ENCODE data around the gene ADGRL1.

The ADGRL1 gene

DNA sequence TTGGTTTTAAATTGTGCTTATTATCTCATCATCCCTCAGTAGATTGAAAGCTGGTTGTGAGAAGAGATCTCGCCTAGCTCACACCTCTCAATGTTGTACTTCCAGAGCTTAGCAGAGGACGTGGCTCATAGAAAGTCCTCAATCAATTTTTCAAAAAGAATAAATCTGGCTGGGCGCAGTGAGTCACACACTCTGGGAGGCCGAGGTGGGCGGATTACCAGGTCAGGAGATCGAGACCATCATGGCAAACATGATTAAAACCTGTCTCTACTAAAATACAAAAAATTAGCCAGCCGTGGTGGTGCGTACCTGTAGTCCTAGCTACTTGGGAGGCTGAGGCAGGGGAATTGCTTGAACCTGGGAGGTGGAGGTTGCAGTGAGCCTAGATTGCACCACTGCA, 64.9 kb downstream of the ADGRL1 start:
- no peak overlapping the region for H3K4me3 Mint-ChIP-seq
- no peak for DNase-seq (ENCODE audit: low spot score)
- H3K27me3 Mint-ChIP-seq (ENCODE audit: low read depth): no peaks in the 10 kb centered on the region
- H3K4me1 Mint-ChIP-seq (ENCODE audit: low read depth): peaks cover 23% of the 10 kb centered on the region
- no peak overlapping the region for H3K27ac Mint-ChIP-seq
- peaks cover 6% of the 10 kb centered on the region for H3K36me3 Mint-ChIP-seq (ENCODE audit: low read depth)
- H3K9me3 Mint-ChIP-seq: no peaks in the 10 kb centered on the region

GRCh38 chr19:14139944-14140343, 66.0 kb downstream of the ADGRL1 start:
- Mint-ChIP-seq H3K36me3 (ENCODE audit: low read depth) (peaks cover 13% of the 10 kb centered on the region), H3K27me3 (ENCODE audit: low read depth) (no peaks in the 10 kb centered on the region), H3K4me1 (ENCODE audit: low read depth) (peaks cover 26% of the 10 kb centered on the region), H3K9me3 (no peaks in the 10 kb centered on the region), H3K4me3 (no peak overlapping the region), H3K27ac (peak overlapping the region; percentile 58)
- no peak for DNase-seq (ENCODE audit: low spot score)

DNA sequence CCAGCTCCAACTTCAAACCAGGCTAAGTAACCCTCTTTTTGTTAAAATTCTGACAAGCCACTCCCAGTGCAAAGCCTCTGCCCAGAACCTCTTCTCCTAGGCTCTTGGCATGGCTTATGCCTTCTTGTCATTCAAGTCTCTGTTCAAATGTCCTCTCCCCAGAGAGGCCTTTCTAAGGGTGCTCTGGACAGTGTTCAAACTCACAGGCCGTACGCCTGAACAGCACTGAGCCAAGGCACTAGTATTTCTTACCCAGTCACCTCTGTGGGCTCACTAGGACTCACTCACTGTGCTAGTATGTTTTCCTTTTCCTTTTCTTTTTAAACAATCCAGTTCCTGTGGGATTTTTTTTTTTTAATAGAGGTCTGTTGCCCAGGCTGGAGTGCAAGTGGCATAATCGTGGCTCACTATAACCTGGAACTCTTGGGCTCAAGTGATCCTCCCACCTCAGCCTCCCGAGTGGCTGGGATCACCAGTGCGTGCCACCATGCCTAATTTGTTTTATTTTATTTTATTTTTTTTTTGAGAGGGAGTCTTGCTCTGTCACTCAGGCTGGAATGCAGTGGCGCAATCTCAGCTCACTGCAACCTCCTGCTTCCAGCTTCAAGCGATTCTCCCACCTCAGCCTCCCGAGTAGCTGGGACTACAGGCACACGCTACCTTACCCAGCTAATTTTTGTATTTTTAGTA, 67.2 kb downstream of the ADGRL1 start:
- H3K36me3 Mint-ChIP-seq (ENCODE audit: low read depth): peaks cover 21% of the 10 kb centered on the region
- H3K4me1 Mint-ChIP-seq (ENCODE audit: low read depth): peaks cover 33% of the 10 kb centered on the region
- H3K27ac Mint-ChIP-seq: peak overlapping the region; percentile 74
- no peak for DNase-seq (ENCODE audit: low spot score)
- H3K4me3 Mint-ChIP-seq: peak overlapping the region; percentile 67
- no peaks in the 10 kb centered on the region for H3K9me3 Mint-ChIP-seq
- H3K27me3 Mint-ChIP-seq (ENCODE audit: low read depth): no peaks in the 10 kb centered on the region

DNA sequence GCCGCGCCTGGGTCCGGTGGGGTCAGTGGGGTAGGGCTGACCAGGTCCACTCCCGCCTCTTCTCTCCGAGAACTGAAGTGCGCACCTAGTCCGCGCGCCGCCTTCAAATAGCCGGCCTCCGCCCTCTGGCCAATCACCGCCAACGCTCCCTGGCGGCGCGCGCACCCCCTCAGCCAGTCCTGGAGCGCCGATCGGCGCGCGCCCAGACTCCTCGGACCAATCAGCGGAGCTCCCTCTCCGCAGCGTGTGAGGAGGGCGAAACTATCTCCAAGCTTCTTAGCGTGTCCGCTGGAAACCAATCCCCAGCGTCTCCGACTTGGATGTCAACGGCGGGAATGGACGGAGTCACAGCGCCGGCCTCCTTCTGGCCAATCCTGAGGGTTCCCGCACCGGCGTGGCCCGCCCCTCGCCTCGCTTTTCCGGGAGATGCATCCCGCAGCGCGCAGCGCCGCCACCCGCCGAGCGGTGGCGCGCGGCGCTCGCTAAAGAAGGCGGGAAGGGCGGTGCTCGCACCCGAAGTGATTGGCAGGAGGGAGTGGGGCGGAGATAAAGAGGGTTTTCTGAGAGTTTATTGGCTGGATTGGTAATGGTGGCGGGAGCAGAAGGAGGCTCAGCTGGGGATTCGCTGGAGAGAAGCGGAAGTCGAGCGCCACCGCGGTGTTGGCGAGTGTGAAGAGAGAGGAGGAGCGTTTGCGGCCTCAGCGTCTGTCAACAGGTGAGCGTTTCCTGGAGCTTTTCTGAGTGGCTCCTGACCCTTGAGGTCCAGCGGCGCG, 69.3 kb downstream of the ADGRL1 start, which contains the start of gene ASF1B:
Gene ASF1B, minus strand, starts transcription at position 81 of the 773 bp plus-strand sequence. CDS start 133 bp downstream, outside the sequence.
- Mint-ChIP-seq H3K4me1 (ENCODE audit: low read depth) (peaks cover 27% of the 10 kb centered on the region), H3K27me3 (ENCODE audit: low read depth) (no peaks in the 10 kb centered on the region), H3K36me3 (ENCODE audit: low read depth) (peaks cover 32% of the 10 kb centered on the region), H3K27ac (peak within 1 kb of the TSS; percentile 96), H3K9me3 (no peaks in the 10 kb centered on the region), H3K4me3 (peak within 1 kb of the TSS; percentile 85)
- DNase-seq (ENCODE audit: low spot score): peak; percentile 99

GRCh38 chr19:14135985-14136508, 69.9 kb downstream of the ADGRL1 start:
- H3K4me1 Mint-ChIP-seq (ENCODE audit: low read depth): peaks cover 27% of the 10 kb centered on the region
- H3K36me3 Mint-ChIP-seq (ENCODE audit: low read depth): peaks cover 33% of the 10 kb centered on the region
- DNase-seq (ENCODE audit: low spot score): no peak
- peak overlapping the region; percentile 85 for H3K4me3 Mint-ChIP-seq
- H3K9me3 Mint-ChIP-seq: no peaks in the 10 kb centered on the region
- peak overlapping the region; percentile 96 for H3K27ac Mint-ChIP-seq
- no peaks in the 10 kb centered on the region for H3K27me3 Mint-ChIP-seq (ENCODE audit: low read depth)

- peak overlapping the region; percentile 96 for H3K27ac Mint-ChIP-seq
- peaks cover 25% of the 10 kb centered on the region for H3K4me1 Mint-ChIP-seq (ENCODE audit: low read depth)
Measured at GRCh38 chr19:14135355-14135754, 70.6 kb downstream of the ADGRL1 start.

GRCh38 chr19:14127929-14128509, 78.0 kb downstream of the ADGRL1 start:
- H3K4me3 Mint-ChIP-seq: no peak overlapping the region
- DNase-seq (ENCODE audit: low spot score): no peak
- peaks cover 35% of the 10 kb centered on the region for H3K36me3 Mint-ChIP-seq (ENCODE audit: low read depth)
- no peaks in the 10 kb centered on the region for H3K27me3 Mint-ChIP-seq (ENCODE audit: low read depth)
- peaks cover 5% of the 10 kb centered on the region for H3K4me1 Mint-ChIP-seq (ENCODE audit: low read depth)
- no peak overlapping the region for H3K27ac Mint-ChIP-seq
- no peaks in the 10 kb centered on the region for H3K9me3 Mint-ChIP-seq

More at GRCh38 chr19:14135355-14135754, 70.6 kb downstream of the ADGRL1 start:
- Mint-ChIP-seq H3K9me3 (no peaks in the 10 kb centered on the region), H3K27me3 (ENCODE audit: low read depth) (no peaks in the 10 kb centered on the region), H3K4me3 (peak overlapping the region; percentile 85), H3K36me3 (ENCODE audit: low read depth) (peaks cover 34% of the 10 kb centered on the region)
- no peak for DNase-seq (ENCODE audit: low spot score)

DNA sequence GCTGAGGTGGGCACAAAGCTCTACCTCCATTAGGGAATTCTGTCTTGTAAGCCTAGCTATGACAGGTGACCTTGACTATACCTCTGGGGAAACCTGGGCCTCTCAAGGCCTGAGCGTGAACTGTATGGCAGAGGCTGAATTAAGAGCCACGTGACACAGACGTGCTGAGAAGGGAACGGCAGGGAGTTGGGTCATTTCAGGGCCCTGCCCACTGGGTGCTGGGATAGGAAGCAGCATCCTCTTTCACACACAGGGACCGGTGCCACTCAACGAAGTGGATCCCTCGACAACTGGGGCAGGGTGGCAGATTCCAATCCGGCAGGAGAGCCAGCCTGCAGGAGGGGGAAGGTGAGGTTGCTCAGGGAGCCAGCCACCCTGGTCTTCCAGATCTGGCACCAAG, 78.8 kb downstream of the ADGRL1 start:
- H3K36me3 Mint-ChIP-seq (ENCODE audit: low read depth): peaks cover 39% of the 10 kb centered on the region
- no peak overlapping the region for H3K4me3 Mint-ChIP-seq
- no peak overlapping the region for H3K27ac Mint-ChIP-seq
- no peaks in the 10 kb centered on the region for H3K9me3 Mint-ChIP-seq
- no peaks in the 10 kb centered on the region for H3K27me3 Mint-ChIP-seq (ENCODE audit: low read depth)
- DNase-seq (ENCODE audit: low spot score): no peak
- H3K4me1 Mint-ChIP-seq (ENCODE audit: low read depth): peaks cover 6% of the 10 kb centered on the region

DNA sequence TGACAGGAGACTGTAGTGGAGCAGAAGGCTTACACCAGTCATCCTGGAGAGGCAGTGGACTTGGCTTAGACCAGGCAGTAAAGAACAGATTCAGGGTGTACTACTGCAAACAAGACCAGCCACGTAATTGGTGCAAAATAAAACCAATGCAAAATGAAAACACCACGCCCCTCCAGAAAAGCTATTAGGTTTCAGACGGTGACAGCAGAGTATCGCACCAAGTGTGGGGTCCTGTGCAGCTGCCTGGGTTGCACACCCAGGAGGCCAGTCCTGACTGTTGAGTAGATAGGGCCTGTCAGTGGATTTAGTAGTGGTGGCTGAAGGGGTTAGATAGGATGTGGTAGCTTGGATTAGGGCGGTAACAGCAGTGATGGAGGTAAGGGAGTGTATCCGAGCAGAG, 83.0 kb downstream of the ADGRL1 start:
- Mint-ChIP-seq H3K27ac (no peak overlapping the region), H3K4me1 (ENCODE audit: low read depth) (peaks cover 10% of the 10 kb centered on the region), H3K27me3 (ENCODE audit: low read depth) (no peaks in the 10 kb centered on the region), H3K4me3 (no peak overlapping the region), H3K36me3 (ENCODE audit: low read depth) (peaks cover 39% of the 10 kb centered on the region), H3K9me3 (no peaks in the 10 kb centered on the region)
- DNase-seq (ENCODE audit: low spot score): no peak

DNA sequence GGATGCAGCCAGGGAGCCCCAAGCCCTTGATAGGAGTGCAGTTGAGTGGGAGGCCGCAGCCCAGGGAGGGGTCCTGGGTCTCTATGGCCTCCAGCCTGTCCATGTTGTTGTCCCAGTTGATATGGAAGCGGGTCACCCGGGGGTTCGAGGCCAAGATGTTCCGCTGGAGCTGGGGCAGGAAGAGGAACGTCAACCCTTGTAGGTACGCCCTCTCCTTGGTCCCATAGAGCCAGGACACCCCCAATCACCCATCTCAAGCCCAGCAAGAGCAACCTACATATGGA, 85.5 kb downstream of the ADGRL1 start:
- no peak overlapping the region for H3K27ac Mint-ChIP-seq
- no peaks in the 10 kb centered on the region for H3K27me3 Mint-ChIP-seq (ENCODE audit: low read depth)
- H3K4me3 Mint-ChIP-seq: no peak overlapping the region
- H3K36me3 Mint-ChIP-seq (ENCODE audit: low read depth): peaks cover 30% of the 10 kb centered on the region
- H3K9me3 Mint-ChIP-seq: no peaks in the 10 kb centered on the region
- no peak for DNase-seq (ENCODE audit: low spot score)
- peaks cover 24% of the 10 kb centered on the region for H3K4me1 Mint-ChIP-seq (ENCODE audit: low read depth)

DNA sequence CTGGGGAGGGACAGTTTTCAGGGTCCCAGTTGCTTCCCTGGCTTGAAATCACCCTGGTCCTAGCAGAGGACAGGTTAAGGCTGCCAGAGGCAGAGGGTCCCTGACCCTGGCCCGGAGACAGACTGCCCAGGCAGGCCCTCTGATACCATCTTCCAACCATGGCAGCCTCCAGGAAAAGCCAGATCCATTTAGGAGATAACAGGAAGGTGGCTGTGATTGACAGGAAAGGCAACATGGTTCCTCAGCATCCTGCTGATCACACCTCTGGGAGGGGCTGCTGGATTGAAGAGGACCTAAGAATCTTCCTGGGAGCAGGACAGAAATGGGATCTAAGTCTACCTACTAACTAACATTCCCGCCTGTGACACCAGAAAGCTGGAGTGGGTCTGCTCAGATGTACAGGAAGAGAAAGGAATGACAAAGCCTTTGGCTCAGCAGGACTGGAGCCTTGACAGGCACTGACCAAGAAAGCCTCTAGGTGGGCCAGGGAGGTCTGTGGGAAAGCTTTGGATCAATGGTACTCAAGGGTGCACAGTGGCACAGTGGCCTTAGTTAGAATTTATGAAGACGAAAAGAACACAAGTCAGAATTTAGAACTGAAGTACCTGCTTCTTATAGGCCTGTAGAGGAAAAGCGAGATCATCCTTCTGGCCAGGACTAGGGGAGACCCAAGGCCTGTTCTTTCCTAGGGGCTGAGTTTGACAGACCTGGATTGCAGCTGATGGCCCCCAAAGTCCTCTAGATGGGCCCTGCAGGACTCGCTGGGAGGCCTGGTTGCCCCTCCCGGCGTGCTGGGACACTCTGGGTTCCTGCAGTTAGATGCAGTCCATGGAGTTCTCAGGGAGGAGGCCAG, 86.1 kb downstream of the ADGRL1 start:
- Mint-ChIP-seq H3K27ac (no peak overlapping the region), H3K36me3 (ENCODE audit: low read depth) (peaks cover 29% of the 10 kb centered on the region), H3K27me3 (ENCODE audit: low read depth) (no peaks in the 10 kb centered on the region), H3K9me3 (no peaks in the 10 kb centered on the region), H3K4me1 (ENCODE audit: low read depth) (peaks cover 26% of the 10 kb centered on the region), H3K4me3 (no peak overlapping the region)
- no peak for DNase-seq (ENCODE audit: low spot score)

- Mint-ChIP-seq H3K4me3 (peak overlapping the region; percentile 86), H3K4me1 (ENCODE audit: low read depth) (peaks cover 30% of the 10 kb centered on the region), H3K9me3 (no peaks in the 10 kb centered on the region), H3K27ac (peak overlapping the region; percentile 93), H3K36me3 (ENCODE audit: low read depth) (peaks cover 23% of the 10 kb centered on the region), H3K27me3 (ENCODE audit: low read depth) (no peaks in the 10 kb centered on the region)
- no peak for DNase-seq (ENCODE audit: low spot score)
Measured at GRCh38 chr19:14119146-14119545, 86.8 kb downstream of the ADGRL1 start.

GRCh38 chr19:14118165-14119051, 87.6 kb downstream of the ADGRL1 start:
- Mint-ChIP-seq H3K27me3 (ENCODE audit: low read depth) (no peaks in the 10 kb centered on the region), H3K36me3 (ENCODE audit: low read depth) (peaks cover 23% of the 10 kb centered on the region), H3K4me3 (peak overlapping the region; percentile 86), H3K9me3 (no peaks in the 10 kb centered on the region), H3K27ac (peak overlapping the region; percentile 93), H3K4me1 (ENCODE audit: low read depth) (peaks cover 30% of the 10 kb centered on the region)
- DNase-seq (ENCODE audit: low spot score): peak; percentile 27

Data from T-helper 2 cell treated with Interferon-gamma antibody and Interleukin-4, amounts not matched to agents 5 μg/mL and 100 μg/mL, for 36 hours (primary cell).